Measurements from ENCODE around the gene NRBF2.
A peak's percentile ranks its signal among the peaks of the same experiment; 100 is the strongest.
"Not testable (repeated sequence)": the region's sequence is repeated elsewhere in the genome, so short reads cannot be mapped to it uniquely, and the experiment has no call there.

Gene NRBF2

DNA sequence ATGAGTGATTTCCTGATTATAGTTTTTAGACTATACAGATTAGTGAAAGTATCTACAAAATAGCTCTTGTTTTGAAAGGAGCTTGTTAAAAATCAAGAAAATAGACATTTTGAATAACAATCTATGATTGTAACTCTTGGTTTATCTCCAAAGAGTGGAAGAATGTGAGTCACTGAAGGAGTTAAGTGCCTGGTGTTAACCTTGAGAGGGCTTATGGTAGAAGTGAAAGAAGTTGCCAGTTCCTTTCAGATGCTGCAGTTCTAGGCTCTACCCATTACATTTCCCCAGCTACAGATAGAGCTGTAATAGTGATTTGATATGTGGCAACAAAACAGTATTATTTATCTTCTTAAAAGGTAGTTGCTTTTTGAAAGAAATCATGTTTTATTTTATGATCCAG lies 12.7 kb downstream of the NRBF2 start:
- H3K36me3 ChIP-seq (ENCODE audit: control insufficient read depth, insufficient read depth, low read length) = no peaks in the 10 kb centered on the region
- no peaks in the 10 kb centered on the region for H3K9me3 ChIP-seq (ENCODE audit: control insufficient read depth, insufficient read depth, low read length)
- no peak overlapping the region for H3K4me3 ChIP-seq (ENCODE audit: low read length)
- no peaks in the 10 kb centered on the region for H3K4me1 ChIP-seq (ENCODE audit: control insufficient read depth, insufficient read depth, low read length)
- no peak for DNase-seq (ENCODE audit: low read depth, low spot score)
- H3K27ac ChIP-seq (ENCODE audit: low read length) = no peak overlapping the region
- no peaks in the 10 kb centered on the region for H3K27me3 ChIP-seq (ENCODE audit: control insufficient read depth, insufficient read depth, low read length)

GRCh38 chr10:63146503-63146902 lies 13.4 kb downstream of the NRBF2 start:
- no peaks in the 10 kb centered on the region for H3K27me3 ChIP-seq (ENCODE audit: control insufficient read depth, insufficient read depth, low read length)
- H3K4me3 ChIP-seq (ENCODE audit: low read length) = no peak overlapping the region
- DNase-seq (ENCODE audit: low read depth, low spot score) = no peak

GRCh38 chr10:63150745-63151144 lies 17.6 kb downstream of the NRBF2 start:
- no peaks in the 10 kb centered on the region for H3K27me3 ChIP-seq (ENCODE audit: control insufficient read depth, insufficient read depth, low read length)
- H3K9me3 ChIP-seq (ENCODE audit: control insufficient read depth, insufficient read depth, low read length) = no peaks in the 10 kb centered on the region
- no peak overlapping the region for H3K27ac ChIP-seq (ENCODE audit: low read length)
- no peaks in the 10 kb centered on the region for H3K4me1 ChIP-seq (ENCODE audit: control insufficient read depth, insufficient read depth, low read length)
- DNase-seq (ENCODE audit: low read depth, low spot score) = no peak
- no peaks in the 10 kb centered on the region for H3K36me3 ChIP-seq (ENCODE audit: control insufficient read depth, insufficient read depth, low read length)
- H3K4me3 ChIP-seq (ENCODE audit: low read length) = no peak overlapping the region
- no CpG with 5 or more reads among the region's 4 CpGs for WGBS (ENCODE audit: insufficient coverage, insufficient read length)

More at GRCh38 chr10:63146503-63146902, 13.4 kb downstream of the NRBF2 start:
- no peak overlapping the region for H3K27ac ChIP-seq (ENCODE audit: low read length)
- H3K9me3 ChIP-seq (ENCODE audit: control insufficient read depth, insufficient read depth, low read length) = no peaks in the 10 kb centered on the region
- no peaks in the 10 kb centered on the region for H3K36me3 ChIP-seq (ENCODE audit: control insufficient read depth, insufficient read depth, low read length)
- no peaks in the 10 kb centered on the region for H3K4me1 ChIP-seq (ENCODE audit: control insufficient read depth, insufficient read depth, low read length)

DNA sequence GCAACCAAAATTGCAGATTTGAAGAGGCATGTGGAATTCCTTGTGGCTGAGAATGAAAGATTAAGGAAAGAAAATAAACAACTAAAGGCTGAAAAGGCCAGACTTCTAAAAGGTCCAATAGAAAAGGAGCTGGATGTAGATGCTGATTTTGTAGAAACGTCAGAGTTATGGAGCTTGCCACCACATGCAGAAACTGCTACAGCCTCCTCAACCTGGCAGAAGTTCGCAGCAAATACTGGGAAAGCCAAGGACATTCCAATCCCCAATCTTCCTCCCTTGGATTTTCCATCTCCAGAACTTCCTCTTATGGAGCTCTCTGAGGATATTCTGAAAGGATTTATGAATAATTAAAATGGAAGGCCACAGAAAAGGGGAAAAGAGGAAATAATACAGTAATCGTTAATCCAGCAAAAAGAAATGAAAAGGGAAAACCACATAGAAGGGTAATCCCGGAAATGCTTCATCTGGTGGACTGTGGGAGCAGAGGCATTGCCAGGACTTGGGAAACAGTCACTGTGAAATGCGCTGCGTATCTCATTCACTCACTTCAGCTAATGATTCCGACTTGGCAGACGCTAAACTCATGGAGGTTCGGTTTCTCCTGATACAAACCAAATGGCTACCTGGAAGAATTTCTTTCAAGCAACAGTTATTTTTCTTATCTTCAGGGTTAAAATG lies 20.9 kb downstream of the NRBF2 start:
- WGBS (ENCODE audit: insufficient coverage, insufficient read length) = no CpG with 5 or more reads among the region's 9 CpGs
- DNase-seq (ENCODE audit: low read depth, low spot score); H3K9me3 ChIP-seq (ENCODE audit: control insufficient read depth, insufficient read depth, low read length); H3K36me3 ChIP-seq (ENCODE audit: control insufficient read depth, insufficient read depth, low read length); H3K4me1 ChIP-seq (ENCODE audit: control insufficient read depth, insufficient read depth, low read length); H3K4me3 ChIP-seq (ENCODE audit: low read length); H3K27me3 ChIP-seq (ENCODE audit: control insufficient read depth, insufficient read depth, low read length); H3K27ac ChIP-seq (ENCODE audit: low read length): not testable (repeated sequence)

- Histone ChIP-seq H3K27ac (ENCODE audit: low read length) (no peak overlapping the region), H3K36me3 (ENCODE audit: control insufficient read depth, insufficient read depth, low read length) (no peaks in the 10 kb centered on the region), H3K9me3 (ENCODE audit: control insufficient read depth, insufficient read depth, low read length) (no peaks in the 10 kb centered on the region), H3K4me1 (ENCODE audit: control insufficient read depth, insufficient read depth, low read length) (no peaks in the 10 kb centered on the region), H3K27me3 (ENCODE audit: control insufficient read depth, insufficient read depth, low read length) (no peaks in the 10 kb centered on the region), H3K4me3 (ENCODE audit: low read length) (no peak overlapping the region)
- DNase-seq (ENCODE audit: low read depth, low spot score) = no peak
- no CpG with 5 or more reads among the region's 6 CpGs for WGBS (ENCODE audit: insufficient coverage, insufficient read length)
Measured at GRCh38 chr10:63154546-63155387, 21.6 kb downstream of the NRBF2 start.

DNA sequence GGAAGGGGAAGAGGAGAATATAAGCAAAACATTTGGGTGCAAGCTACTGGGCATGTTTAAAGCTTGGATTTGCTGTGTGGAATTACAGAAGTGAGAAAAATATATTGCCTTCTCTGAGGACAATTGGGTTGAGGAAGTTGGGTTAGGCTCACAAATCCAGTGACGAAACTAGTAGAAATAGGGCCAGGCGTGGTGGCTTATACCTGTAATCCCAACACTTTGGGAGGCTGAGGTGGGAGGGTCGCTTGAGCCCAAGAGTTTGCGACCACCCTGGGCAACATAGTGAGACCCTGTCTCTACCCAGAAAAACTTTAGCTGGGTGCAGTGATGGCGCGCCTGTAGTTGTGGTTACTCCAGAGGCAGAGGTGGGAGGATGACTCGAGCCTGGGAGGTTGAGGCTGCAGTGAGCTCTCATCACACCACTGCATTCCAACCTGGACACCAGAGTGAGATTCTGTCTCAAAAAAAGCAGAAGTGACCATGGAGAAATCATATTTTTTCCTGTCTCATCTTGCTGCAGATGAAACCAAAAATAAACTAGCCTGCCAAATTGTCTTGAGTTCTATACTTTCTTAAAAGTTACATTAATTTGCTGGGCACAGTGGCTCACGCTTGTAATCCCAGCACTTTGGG lies 22.4 kb downstream of the NRBF2 start:
- no CpG with 5 or more reads among the region's 8 CpGs for WGBS (ENCODE audit: insufficient coverage, insufficient read length)
- H3K36me3 ChIP-seq (ENCODE audit: control insufficient read depth, insufficient read depth, low read length) = no peaks in the 10 kb centered on the region

GRCh38 chr10:63156236-63156635 lies 23.1 kb downstream of the NRBF2 start:
- H3K27me3 ChIP-seq (ENCODE audit: control insufficient read depth, insufficient read depth, low read length) = no peaks in the 10 kb centered on the region
- H3K27ac ChIP-seq (ENCODE audit: low read length) = no peak overlapping the region
- H3K4me1 ChIP-seq (ENCODE audit: control insufficient read depth, insufficient read depth, low read length) = no peaks in the 10 kb centered on the region
- H3K4me3 ChIP-seq (ENCODE audit: low read length) = no peak overlapping the region
- no CpG with 5 or more reads among the region's 2 CpGs for WGBS (ENCODE audit: insufficient coverage, insufficient read length)
- no peak for DNase-seq (ENCODE audit: low read depth, low spot score)
- no peaks in the 10 kb centered on the region for H3K9me3 ChIP-seq (ENCODE audit: control insufficient read depth, insufficient read depth, low read length)
- H3K36me3 ChIP-seq (ENCODE audit: control insufficient read depth, insufficient read depth, low read length) = no peaks in the 10 kb centered on the region

More for the DNA sequence above, 22.4 kb downstream of the NRBF2 start:
- Histone ChIP-seq H3K4me3 (ENCODE audit: low read length) (no peak overlapping the region), H3K4me1 (ENCODE audit: control insufficient read depth, insufficient read depth, low read length) (no peaks in the 10 kb centered on the region), H3K9me3 (ENCODE audit: control insufficient read depth, insufficient read depth, low read length) (no peaks in the 10 kb centered on the region), H3K27me3 (ENCODE audit: control insufficient read depth, insufficient read depth, low read length) (no peaks in the 10 kb centered on the region), H3K27ac (ENCODE audit: low read length) (no peak overlapping the region)
- no peak for DNase-seq (ENCODE audit: low read depth, low spot score)

- DNase-seq (ENCODE audit: low read depth, low spot score) = peak; percentile 79
- H3K4me1 ChIP-seq (ENCODE audit: control insufficient read depth, insufficient read depth, low read length) = no peaks in the 10 kb centered on the region
- H3K27me3 ChIP-seq (ENCODE audit: control insufficient read depth, insufficient read depth, low read length) = no peaks in the 10 kb centered on the region
- H3K27ac ChIP-seq (ENCODE audit: low read length) = no peak overlapping the region
- whole genome bisulfite sequencing (ENCODE audit: insufficient coverage, insufficient read length) = no CpG with 5 or more reads among the region's 3 CpGs
- no peaks in the 10 kb centered on the region for H3K9me3 ChIP-seq (ENCODE audit: control insufficient read depth, insufficient read depth, low read length)
- H3K36me3 ChIP-seq (ENCODE audit: control insufficient read depth, insufficient read depth, low read length) = no peaks in the 10 kb centered on the region
- no peak overlapping the region for H3K4me3 ChIP-seq (ENCODE audit: low read length)
Measured at GRCh38 chr10:63157845-63158624, 24.9 kb downstream of the NRBF2 start.

- no peaks in the 10 kb centered on the region for H3K9me3 ChIP-seq (ENCODE audit: control insufficient read depth, insufficient read depth, low read length)
- no CpG with 5 or more reads among the region's 2 CpGs for WGBS (ENCODE audit: insufficient coverage, insufficient read length)
- no peaks in the 10 kb centered on the region for H3K27me3 ChIP-seq (ENCODE audit: control insufficient read depth, insufficient read depth, low read length)
- H3K36me3 ChIP-seq (ENCODE audit: control insufficient read depth, insufficient read depth, low read length) = no peaks in the 10 kb centered on the region; the same call in 1 of the 2 replicates
- no peak for DNase-seq (ENCODE audit: low read depth, low spot score)
- H3K4me1 ChIP-seq (ENCODE audit: control insufficient read depth, insufficient read depth, low read length) = no peaks in the 10 kb centered on the region; the same call in 1 of the 2 replicates
- H3K4me3 ChIP-seq (ENCODE audit: low read length) = no peak overlapping the region
- no peak overlapping the region for H3K27ac ChIP-seq (ENCODE audit: low read length)
Measured at GRCh38 chr10:63161592-63161991, 28.5 kb downstream of the NRBF2 start.

- no peaks in the 10 kb centered on the region; the same call in 1 of the 2 replicates for H3K36me3 ChIP-seq (ENCODE audit: control insufficient read depth, insufficient read depth, low read length)
- no CpG with 5 or more reads among the region's 2 CpGs for WGBS (ENCODE audit: insufficient coverage, insufficient read length)
- H3K27me3 ChIP-seq (ENCODE audit: control insufficient read depth, insufficient read depth, low read length) = no peaks in the 10 kb centered on the region
- no peaks in the 10 kb centered on the region; the same call in 1 of the 2 replicates for H3K4me1 ChIP-seq (ENCODE audit: control insufficient read depth, insufficient read depth, low read length)
- no peaks in the 10 kb centered on the region for H3K9me3 ChIP-seq (ENCODE audit: control insufficient read depth, insufficient read depth, low read length)
- no peak overlapping the region for H3K27ac ChIP-seq (ENCODE audit: low read length)
- H3K4me3 ChIP-seq (ENCODE audit: low read length) = no peak overlapping the region
- no peak for DNase-seq (ENCODE audit: low read depth, low spot score)
Measured at GRCh38 chr10:63164166-63164623, 31.1 kb downstream of the NRBF2 start.

Data from iPS DF 6.9 (cell line).